GM12892 (cell line): ENCODE data around the gene ECE1.
"Not testable (repeated sequence)": the region's sequence is repeated elsewhere in the genome, so short reads cannot be mapped to it uniquely, and the experiment has no call there.

Experiments used
- DNase-seq: peaks from one replicate; pipeline ENCODE4 v3.0.0; 2011; ENCODE audit not compliant: insufficient read length
- FAIRE-seq: peaks from 2 replicates; lab custom pipeline; 2011; peaks lifted over from hg19 to GRCh38; lab: Jason Lieb, UNC
- POLR2A ChIP-seq: IDR thresholded peaks from 2 replicates; pipeline ENCODE4 v1.6.1; 2011; ENCODE audit warnings: low read depth, low read length, control low read depth
- POLR2AphosphoS5 ChIP-seq: IDR thresholded peaks from 2 replicates; pipeline ENCODE4 v1.6.1; 2011; ENCODE audit warnings: low read depth, low read length, control low read depth
- TAF1 ChIP-seq: IDR thresholded peaks from 2 replicates; pipeline ENCODE4 v1.6.1; 2011; ENCODE audit warnings: low read depth, mild to moderate bottlenecking, control low read depth, low read length, borderline replicate concordance

Gene ECE1

DNA sequence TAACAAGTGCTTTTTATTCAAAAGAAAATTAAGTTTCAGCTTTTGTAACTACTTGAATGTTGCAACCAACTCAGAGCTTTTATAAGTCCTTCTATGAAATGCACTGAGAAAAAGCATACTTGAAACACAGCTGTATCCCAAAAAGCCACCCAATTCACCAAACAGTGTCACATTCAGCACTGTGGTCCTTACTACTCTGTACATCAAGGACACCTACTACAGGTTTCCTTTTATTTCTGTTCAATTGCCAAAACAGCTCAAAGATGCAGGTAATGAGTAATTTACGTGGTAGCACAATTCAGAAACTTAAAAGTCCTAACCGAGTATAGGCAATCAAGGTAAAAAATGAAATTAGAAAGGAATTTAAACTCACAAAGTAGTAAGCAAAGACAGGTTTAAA lies 116.0 kb downstream of the ECE1 start:
- TF ChIP-seq POLR2A, result no peak
- no peak for DNase-seq
- no peak for FAIRE-seq

DNA sequence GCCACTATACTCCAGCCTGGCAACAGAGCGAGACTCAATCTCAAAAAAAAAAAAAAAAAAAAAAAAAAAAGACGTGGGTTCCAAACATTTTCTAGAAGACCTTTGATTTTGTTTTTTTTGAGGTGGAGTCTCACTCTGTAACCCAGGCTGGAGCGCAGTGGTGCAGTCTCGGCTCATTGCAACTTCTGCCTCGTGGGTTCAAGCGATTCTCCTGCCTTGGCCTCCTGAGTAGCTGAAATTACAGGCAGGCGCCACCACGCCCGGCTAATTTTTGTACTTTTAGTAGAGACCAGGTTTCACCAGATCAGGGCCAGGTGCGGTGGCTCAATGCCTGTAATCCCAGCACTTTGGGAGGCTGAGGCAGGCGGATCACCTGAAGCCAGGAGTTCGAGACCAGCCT lies 117.2 kb downstream of the ECE1 start:
- FAIRE-seq, DNase-seq: not testable (repeated sequence)

DNA sequence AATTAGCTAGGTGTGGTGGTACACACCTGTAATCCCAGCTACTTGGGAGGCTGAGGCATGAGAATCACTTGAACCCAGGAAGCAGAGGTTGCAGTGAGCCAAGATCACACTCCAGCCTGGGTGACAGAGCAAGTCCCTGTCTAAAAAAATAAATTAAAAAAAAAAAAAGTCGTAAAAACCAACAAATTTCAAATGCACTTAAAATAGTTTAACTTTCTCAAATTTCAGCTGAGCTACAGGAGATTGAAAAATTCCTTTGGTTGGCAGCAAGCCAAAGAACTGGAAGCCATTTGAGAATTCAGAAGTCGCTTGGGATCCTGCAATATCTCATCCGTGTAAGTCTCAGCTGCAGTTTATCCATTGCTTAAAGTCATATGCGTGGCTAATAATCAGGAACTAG lies 119.4 kb downstream of the ECE1 start:
- DNase-seq, FAIRE-seq: not testable (repeated sequence)

DNA sequence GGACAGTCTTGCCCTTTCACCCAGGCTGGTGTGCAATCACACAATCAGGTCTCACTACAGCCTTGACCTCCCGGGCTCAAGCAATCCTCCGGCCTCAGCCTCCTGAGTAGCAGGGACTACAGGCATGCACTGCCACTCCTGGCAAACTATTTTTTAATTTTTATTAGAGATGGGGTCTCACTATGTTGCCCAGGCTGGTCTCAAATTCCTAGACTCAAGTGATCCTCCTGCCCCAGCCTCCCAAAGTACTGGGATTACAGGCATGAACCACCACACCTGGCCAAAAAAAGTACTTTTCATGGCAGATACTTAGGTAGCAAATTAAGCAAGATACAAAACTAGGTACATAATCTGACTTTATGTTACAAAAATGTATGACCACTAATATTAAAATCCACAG lies 121.8 kb downstream of the ECE1 start:
- DNase-seq (no peak), FAIRE-seq (no peak)
- TF ChIP-seq POLR2AphosphoS5 (no peak), POLR2A (no peak), TAF1 (no peak)
